ENCODE data around the gene ALDH3B1.

The ALDH3B1 gene

GRCh38 chr11:68024508-68024907 lies 14.4 kb downstream of the ALDH3B1 start:
- ChIA-PET CTCF (no interaction called here), POLR2A (no interaction called here)
- DNase-seq (ENCODE audit: extremely low spot score) = no peak
- TF ChIP-seq L3MBTL2 (conservative IDR thresholded peaks at IDR 0.05) (no peak), SUZ12 (IDR thresholded peaks at IDR 0.05) (no peak), CTBP1 (IDR thresholded peaks at IDR 0.05; ENCODE audit: borderline replicate concordance) (no peak), ELF4 (IDR thresholded peaks at IDR 0.05) (no peak), HDGF (IDR thresholded peaks at IDR 0.05; ENCODE audit: borderline replicate concordance) (no peak), FOXK2 (IDR thresholded peaks at IDR 0.05) (no peak), LEF1 (IDR thresholded peaks at IDR 0.05; ENCODE audit: borderline replicate concordance) (no peak), FOXA1 (IDR thresholded peaks at IDR 0.05) (no peak), ZNF384 (IDR thresholded peaks at IDR 0.05) (no peak), TARDBP (IDR thresholded peaks at IDR 0.05) (no peak)

GRCh38 chr11:68025047-68025446 lies 14.9 kb downstream of the ALDH3B1 start:
- ChIA-PET CTCF (interaction anchor here (0.6 kb wide), 1 partner anchor 931 kb away, joined by 3 read pairs; no protein-coding TSS in a partner anchor), POLR2A (no interaction called here)
- no peak for DNase-seq (ENCODE audit: extremely low spot score)
- TF ChIP-seq SP1 (IDR thresholded peaks at IDR 0.05) = no peak
- TF ChIP-seq ARNT (IDR thresholded peaks at IDR 0.05) = no peak
- TF ChIP-seq PKNOX1 (IDR thresholded peaks at IDR 0.05) = no peak
- no peak for TF ChIP-seq CTBP1 (IDR thresholded peaks at IDR 0.05; ENCODE audit: borderline replicate concordance)
- no peak for TF ChIP-seq SUZ12 (IDR thresholded peaks at IDR 0.05)

- POLR2A ChIA-PET = interaction anchor here (1.0 kb wide), 1 partner anchor 9 kb away, joined by 3 read pairs; no protein-coding TSS in a partner anchor
- CTCF ChIA-PET = no interaction called here
- no peak for DNase-seq (ENCODE audit: extremely low spot score)
- TF ChIP-seq LEF1 (IDR thresholded peaks at IDR 0.05; ENCODE audit: borderline replicate concordance) = no peak
- no peak for TF ChIP-seq BHLHE40 (IDR thresholded peaks at IDR 0.05; ENCODE audit: borderline replicate concordance)
- TF ChIP-seq SUZ12 (IDR thresholded peaks at IDR 0.05) = no peak
- TF ChIP-seq ZNF384 (IDR thresholded peaks at IDR 0.05) = no peak
- TF ChIP-seq ARNT (IDR thresholded peaks at IDR 0.05) = no peak
- TF ChIP-seq TARDBP (IDR thresholded peaks at IDR 0.05) = no peak
- no peak for TF ChIP-seq ELF4 (IDR thresholded peaks at IDR 0.05)
- TF ChIP-seq L3MBTL2 (conservative IDR thresholded peaks at IDR 0.05) = no peak
- TF ChIP-seq FOXM1 (IDR thresholded peaks at IDR 0.05; ENCODE audit: borderline replicate concordance) = no peak
- no peak for TF ChIP-seq PKNOX1 (IDR thresholded peaks at IDR 0.05)
- no peak for TF ChIP-seq CTBP1 (IDR thresholded peaks at IDR 0.05; ENCODE audit: borderline replicate concordance)
- TF ChIP-seq NFRKB (IDR thresholded peaks at IDR 0.05) = no peak
- no peak for TF ChIP-seq FOXA1 (IDR thresholded peaks at IDR 0.05)
- no peak for TF ChIP-seq HDGF (IDR thresholded peaks at IDR 0.05; ENCODE audit: borderline replicate concordance)
Observed at GRCh38 chr11:68026391-68027105, 16.4 kb downstream of the ALDH3B1 start.

DNA sequence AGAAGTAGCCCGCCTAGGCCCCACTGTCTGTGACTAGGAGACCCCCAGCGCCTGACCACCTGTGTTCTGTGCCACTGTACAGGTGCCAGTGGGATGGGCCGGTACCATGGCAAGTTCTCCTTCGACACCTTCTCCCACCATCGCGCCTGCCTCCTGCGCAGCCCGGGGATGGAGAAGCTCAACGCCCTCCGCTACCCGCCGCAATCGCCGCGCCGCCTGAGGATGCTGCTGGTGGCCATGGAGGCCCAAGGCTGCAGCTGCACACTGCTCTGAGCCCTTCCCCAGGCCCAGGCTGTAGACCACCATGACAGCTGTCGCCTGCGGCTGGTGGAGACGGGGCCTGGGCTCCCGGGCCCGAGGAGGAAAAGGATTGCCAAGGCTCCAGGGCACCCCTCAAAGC lies 17.5 kb downstream of the ALDH3B1 start:
- no peak for DNase-seq (ENCODE audit: extremely low spot score)
- ChIA-PET CTCF (no interaction called here), POLR2A (interaction anchor here (1.1 kb wide), 1 partner anchor 15 kb away, joined by 3 read pairs; no protein-coding TSS in a partner anchor)
- TF ChIP-seq ELF4 (IDR thresholded peaks at IDR 0.05) (no peak), ZNF384 (IDR thresholded peaks at IDR 0.05) (no peak), ARNT (IDR thresholded peaks at IDR 0.05) (no peak)

DNA sequence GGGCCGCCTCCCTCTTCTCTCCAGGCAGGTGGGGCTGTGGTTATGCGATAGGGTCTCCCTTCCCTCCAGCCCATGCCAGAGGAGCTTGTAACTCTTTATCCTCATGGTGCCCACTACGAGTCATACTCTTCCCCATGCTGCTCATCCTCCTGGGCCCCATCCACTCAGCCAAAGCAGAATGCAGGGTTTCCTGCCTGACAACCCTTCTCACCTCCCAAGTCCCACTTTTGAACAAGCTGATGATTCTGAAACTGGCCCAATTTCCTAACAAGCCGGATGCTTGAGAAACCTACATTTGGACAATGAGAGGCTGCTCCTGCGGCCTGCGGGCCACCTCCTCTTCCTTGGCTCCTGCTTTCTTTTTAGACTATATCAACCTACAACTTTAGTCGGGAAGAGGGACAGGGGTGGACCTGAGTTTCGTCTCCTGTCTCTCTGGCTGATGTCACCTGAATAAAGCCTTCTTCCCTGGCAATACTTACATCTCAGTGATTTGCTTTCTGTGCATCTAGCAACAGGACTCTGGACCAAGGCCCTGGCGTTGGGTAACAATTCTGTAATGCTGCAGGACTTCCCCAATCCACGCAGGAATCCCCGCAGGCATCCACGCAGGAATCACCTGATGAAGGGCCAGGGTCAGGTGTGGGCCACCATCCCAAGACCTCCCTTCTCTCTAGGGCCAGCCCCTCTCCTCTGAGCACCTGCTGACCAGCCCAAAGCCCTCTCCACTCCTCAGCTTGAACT lies 18.8 kb downstream of the ALDH3B1 start:
- TF ChIP-seq CTBP1 (IDR thresholded peaks at IDR 0.05; ENCODE audit: borderline replicate concordance) = no peak
- DNase-seq (ENCODE audit: extremely low spot score) = no peak
- ChIA-PET CTCF (no interaction called here), POLR2A (interaction anchor here (6.2 kb wide), 1 partner anchor 13 kb away, joined by 43 read pairs; the partner anchor contains the start of gene TCIRG1)

DNA sequence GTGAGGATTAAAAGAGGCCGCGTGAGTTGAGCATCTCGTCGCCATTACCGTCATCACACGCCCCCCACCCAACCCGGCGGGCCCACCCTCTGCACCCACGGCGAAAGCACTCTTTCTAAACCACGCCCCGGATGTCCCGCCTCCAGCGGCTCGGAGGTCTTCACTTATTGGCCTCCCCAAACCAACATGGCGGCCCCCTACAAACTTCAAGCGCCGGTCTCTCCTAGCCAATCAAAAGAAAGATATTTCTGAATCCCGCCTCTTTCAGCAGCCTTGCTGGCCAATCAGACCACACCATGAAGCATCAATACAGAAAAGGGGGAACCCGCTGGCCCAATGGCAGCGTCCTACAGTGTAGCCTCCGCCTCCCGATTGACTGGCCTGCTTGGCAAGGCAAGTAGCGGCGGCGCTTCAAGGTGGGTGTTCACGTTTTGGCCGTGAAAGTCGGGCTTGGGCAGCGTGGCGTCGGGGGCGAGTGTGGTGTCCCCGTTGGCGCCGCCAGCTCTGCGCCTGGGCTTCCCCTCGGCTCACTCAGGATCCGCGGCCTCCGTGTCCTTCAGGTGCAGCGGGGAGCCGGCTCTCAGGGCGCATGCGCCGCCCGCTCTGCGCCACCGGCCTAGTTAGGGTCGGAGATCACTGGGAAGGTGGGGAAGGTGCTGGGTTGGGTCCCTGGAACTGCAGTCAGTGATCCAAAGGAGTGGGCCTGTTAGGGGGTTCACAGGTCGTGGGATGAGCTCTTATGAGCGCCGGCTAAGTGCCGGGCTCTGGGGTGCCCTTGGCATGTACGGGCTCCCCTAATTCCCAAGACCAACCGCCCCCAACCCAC lies 20.4 kb downstream of the ALDH3B1 start, which contains the start of gene NDUFS8:
TSS of gene NDUFS8 (plus strand) at position 364 of the 826 bp plus-strand sequence. CDS start 1,471 bp downstream, outside the sequence.
- ChIA-PET POLR2A (interaction anchor here (0.8 to 6.2 kb wide), 4 partner anchors 11 to 176 kb away, joined by 3 to 43 read pairs (median 4); partner anchors contain the start of genes ALDH3B1 and TCIRG1), CTCF (no interaction called here)
- TF ChIP-seq LEF1 (IDR thresholded peaks at IDR 0.05; ENCODE audit: borderline replicate concordance) (no peak), L3MBTL2 (conservative IDR thresholded peaks at IDR 0.05) (0 out of 2 replicates have a peak, but pooled peaks have one; percentile 7), ELF4 (IDR thresholded peaks at IDR 0.05) (no peak), PKNOX1 (IDR thresholded peaks at IDR 0.05) (peak; percentile 97), FOXM1 (IDR thresholded peaks at IDR 0.05; ENCODE audit: borderline replicate concordance) (no peak), ARNT (IDR thresholded peaks at IDR 0.05) (no peak), BHLHE40 (IDR thresholded peaks at IDR 0.05; ENCODE audit: borderline replicate concordance) (no peak), FOXA1 (IDR thresholded peaks at IDR 0.05) (no peak), NFRKB (IDR thresholded peaks at IDR 0.05) (no peak)
- DNase-seq (ENCODE audit: extremely low spot score) = peak; percentile 97

Data from HEK293T (cell line).